Panc1 (cell line): ENCODE measurements around the gene NDUFAF8. TPM values are rescaled to one million over a fixed set of nuclear protein-coding genes. Genes with fewer than 3 reads are reported as not detected.

Experiments used
- ATAC-seq: fragments of 200-7000 bp; cut with Tn5 transposase; 2 replicates; pipeline ENCODE4 v1.9.1; 2020; ENCODE audit warnings: mild to moderate bottlenecking, moderate library complexity
- BruUV-seq: library from RNA; stranded (reverse); fragments of 400-500 nt; replicated peaks from 2 replicates; lab custom pipeline; 2021; lab: Mats Ljungman, UMichigan
- CTCF ChIA-PET: fragments of 300-600 bp; sonication (Branson Sonifier 250); formaldehyde crosslinking; loops from one replicate; lab custom pipeline; 2022; ENCODE audit warnings: antibody characterized with exemption; lab: Charles Lee
- POLR2A ChIA-PET: fragments of 300-600 bp; sonication (Branson Sonifier 250); formaldehyde crosslinking; loops from one replicate; lab custom pipeline; 2022; ENCODE audit warnings: antibody characterized with exemption; lab: Charles Lee
- DNase-seq: peaks from one replicate; pipeline ENCODE4 v3.0.0-alpha.2; 2010; ENCODE audit warnings: low read depth, low spot score
- H3K27ac ChIP-seq: 2 replicates; pipeline ENCODE4 v1.5.1; 2011; ENCODE audit warnings: mild to moderate bottlenecking, low read length, inconsistent platforms
- H3K27me3 ChIP-seq: fragments of 200-500 bp; sonication (Bioruptor generic); 2 replicates; pipeline ENCODE4 v1.6.0; 2014; ENCODE audit warnings: low read length, inconsistent platforms; ENCODE audit not compliant: control insufficient read depth, insufficient read depth
- H3K36me3 ChIP-seq: fragments of 200-500 bp; sonication (Bioruptor generic); 2 replicates; pipeline ENCODE4 v1.5.1; 2014; ENCODE audit warnings: inconsistent platforms, mild to moderate bottlenecking, low read length, moderate library complexity; ENCODE audit not compliant: control insufficient read depth, insufficient read depth
- H3K4me1 ChIP-seq: 2 replicates; pipeline ENCODE4 v1.5.1; 2011; ENCODE audit warnings: inconsistent platforms, mild to moderate bottlenecking, low read length, moderate library complexity; ENCODE audit not compliant: control insufficient read depth, insufficient read depth
- H3K4me3 ChIP-seq, 2 experiments: 2 replicates each; pipeline ENCODE4 v1.5.1; 2011 to 2012; ENCODE audit warnings: low read depth in 2 of 2, low read length in 2 of 2, mild to moderate bottlenecking in 2 of 2, inconsistent platforms in 1 of 2, moderate library complexity in 1 of 2
- H3K9me3 ChIP-seq: fragments of 200-500 bp; sonication (Bioruptor generic); 2 replicates; pipeline ENCODE4 v1.5.1; 2014; ENCODE audit warnings: low read depth, mild to moderate bottlenecking, inconsistent platforms, low read length, moderate library complexity; ENCODE audit not compliant: control insufficient read depth, insufficient read depth
- CTCF ChIP-seq: fragments of 450-650 bp; IDR thresholded peaks from 2 replicates; pipeline ENCODE4 v1.5.1; 2017; ENCODE audit warnings: mild to moderate bottlenecking
- POLR2AphosphoS5 ChIP-seq: IDR thresholded peaks from 2 replicates; pipeline ENCODE4 v1.6.1; 2012; ENCODE audit warnings: mild to moderate bottlenecking, low read depth, low read length, moderate library complexity
- REST ChIP-seq, 2 experiments: IDR thresholded peaks; 2 replicates each; pipeline ENCODE4 v1.6.1; 2011 to 2012; ENCODE audit warnings: low read depth in 2 of 2, control low read depth in 1 of 2, low read length in 1 of 2, mild to moderate bottlenecking in 1 of 2, moderate library complexity in 1 of 2; ENCODE audit not compliant: insufficient read depth in 1 of 2
- SIN3A ChIP-seq: IDR thresholded peaks from 2 replicates; pipeline ENCODE4 v1.6.1; 2012; ENCODE audit warnings: low read depth, mild to moderate bottlenecking, low read length, moderate library complexity, borderline replicate concordance; ENCODE audit not compliant: insufficient read depth
- TCF7L2 ChIP-seq: IDR thresholded peaks from 2 replicates; pipeline ENCODE4 v1.6.1; 2011; ENCODE audit warnings: mild to moderate bottlenecking, low read depth, low read length, inconsistent platforms
- in situ Hi-C: cut with HindIII; loops from 2 replicates; pipeline ENCODE4 v1.10.0; 2016; ENCODE audit warnings: low sequenced_read_pairs, low pct_unique_long_range_greater_than_20kb
- intact Hi-C: fragments of 100-400 bp; cut with micrococcal nuclease; formaldehyde crosslinking; loops from one replicate; pipeline ENCODE4 v1.10.0; 2022; ENCODE audit not compliant: unreplicated experiment
- total RNA-seq: library from RNA; stranded (reverse); gene quantifications from one replicate; pipeline ENCODE4 v1.2.1, GENCODE V29; 2021; ENCODE audit not compliant: unreplicated experiment

The NDUFAF8 gene
- total RNA-seq, 1 experiment from 2014 or later, result 75.8 TPM

- no peaks in the 10 kb centered on the region for H3K4me1 ChIP-seq
- no TSS peak for BruUV-seq
- CTCF ChIA-PET, result no interaction called here
- DNase-seq (no peak), ATAC-seq (no peak)
- intact Hi-C loops, result no loop called here
- POLR2A ChIA-PET, result no interaction called here
- no peaks in the 10 kb centered on the region for H3K27me3 ChIP-seq
- no peak for TF ChIP-seq REST (IDR thresholded peaks at IDR 0.05; ENCODE audit: insufficient read depth in 1 of 2, low read depth in 2 of 2, low read length in 1 of 2)
- no peak for TF ChIP-seq CTCF
- TF ChIP-seq POLR2AphosphoS5, result no peak
- no peak for TF ChIP-seq SIN3A
- no peak for TF ChIP-seq TCF7L2
- H3K27ac ChIP-seq, result no peak overlapping the region
- no peak overlapping the region for H3K4me3 ChIP-seq
- H3K9me3 ChIP-seq, result no peaks in the 10 kb centered on the region
- in situ Hi-C loops, result no loop called here
- no peaks in the 10 kb centered on the region for H3K36me3 ChIP-seq
Observed at GRCh38 chr17:81191646-81192045, 47.5 kb upstream of the NDUFAF8 start.

GRCh38 chr17:81192386-81193050 is 46.6 kb upstream of the NDUFAF8 start:
- in situ Hi-C loops (no loop called here), intact Hi-C loops (no loop called here)
- H3K9me3 ChIP-seq, result no peaks in the 10 kb centered on the region
- TF ChIP-seq REST (IDR thresholded peaks at IDR 0.05; ENCODE audit: insufficient read depth in 1 of 2, low read depth in 2 of 2, low read length in 1 of 2) (no peak), SIN3A (no peak), CTCF (no peak)
- BruUV-seq, result no TSS peak
- ChIA-PET POLR2A (no interaction called here), CTCF (interaction anchor here (0.6 kb wide), 1 partner anchor 31 kb away, joined by 3 read pairs; no protein-coding TSS in a partner anchor)
- no peak overlapping the region for H3K4me3 ChIP-seq
- DNase-seq (no peak), ATAC-seq (no peak)
- H3K4me1 ChIP-seq, result no peaks in the 10 kb centered on the region
- H3K36me3 ChIP-seq, result no peaks in the 10 kb centered on the region
- no peak overlapping the region for H3K27ac ChIP-seq
- H3K27me3 ChIP-seq, result no peaks in the 10 kb centered on the region
